Smooth muscle cell (in vitro differentiated cells): ENCODE data around the gene SLC8A1. TPM values are rescaled to one million over a fixed set of nuclear protein-coding genes. Genes with fewer than 3 reads are reported as not detected.

Source experiments
- DNase-seq: peaks from one replicate; lab custom pipeline; 2025; ENCODE audit not compliant: unreplicated experiment; lab: John Stamatoyannopoulos, UW
- H2AFZ ChIP-seq: fragments of 200-600 bp; sonication (generic); 2 replicates; pipeline ENCODE4 v1.6.0; 2016; ENCODE audit warnings: antibody characterized with exemption, low read depth, mild to moderate bottlenecking
- H3F3A ChIP-seq: fragments of 200-600 bp; sonication (generic); 2 replicates; pipeline ENCODE4 v1.6.0; 2017; ENCODE audit warnings: antibody characterized with exemption, low read depth
- H3K27ac ChIP-seq: fragments of 200-600 bp; sonication (generic); 2 replicates; pipeline ENCODE4 v1.5.1; 2016; ENCODE audit warnings: low read depth, mild to moderate bottlenecking
- H3K27me3 ChIP-seq: fragments of 200-600 bp; sonication (generic); 2 replicates; pipeline ENCODE4 v1.6.1; 2016; ENCODE audit warnings: low read depth, mild to moderate bottlenecking
- H3K36me3 ChIP-seq: fragments of 200-600 bp; sonication (generic); 2 replicates; pipeline ENCODE4 v1.5.1; 2016; ENCODE audit warnings: low read depth
- H3K4me1 ChIP-seq: fragments of 200-600 bp; sonication (generic); 2 replicates; pipeline ENCODE4 v1.5.1; 2016; ENCODE audit warnings: low read depth
- H3K4me2 ChIP-seq: fragments of 200-600 bp; sonication (generic); 2 replicates; pipeline ENCODE4 v1.6.0; 2016; ENCODE audit warnings: mild to moderate bottlenecking
- H3K4me3 ChIP-seq: fragments of 200-600 bp; sonication (generic); 2 replicates; pipeline ENCODE4 v1.5.1; 2016; ENCODE audit warnings: mild to moderate bottlenecking
- H3K79me2 ChIP-seq: fragments of 200-600 bp; sonication (generic); 2 replicates; pipeline ENCODE4 v1.6.0; 2016; ENCODE audit warnings: low read depth, mild to moderate bottlenecking
- H3K9ac ChIP-seq: fragments of 200-600 bp; sonication (generic); 2 replicates; pipeline ENCODE4 v1.6.0; 2016; ENCODE audit warnings: low read depth
- H3K9me3 ChIP-seq: fragments of 200-600 bp; sonication (generic); replicated peaks from 2 replicates; pipeline ENCODE4 v1.5.1; 2016; ENCODE audit warnings: low read depth
- H4K20me1 ChIP-seq: fragments of 200-600 bp; sonication (generic); 2 replicates; pipeline ENCODE4 v1.6.0; 2016; ENCODE audit warnings: low read depth
- WGBS: methylation state at CpG from one replicate; pipeline ENCODE4 v1.1.7; 2016; ENCODE audit warnings: low lambda C conversion rate; 5-methylcytosine and 5-hydroxymethylcytosine counted together
- polyA plus RNA-seq: library from polyadenylated mRNA; unstranded; fragments of >200 nt; fragmentation: Nextera tagmentation; extraction: Ambion mirVana; gene quantifications from 2 replicates; pipeline ENCODE4 v1.2.1, GENCODE V29; 2016
- total RNA-seq: library from RNA; depleted of rRNA; stranded (reverse); fragments of >200 nt; gene quantifications from 2 replicates; pipeline ENCODE4 v1.2.3, GENCODE V29; 2014
- TF ChIP-seq, protein P1 (sequence below): fragments of 200-600 bp; sonication (generic); IDR thresholded peaks from 2 replicates; pipeline ENCODE4 v1.5.1; 2017; ENCODE audit warnings: borderline replicate concordance, mild to moderate bottlenecking, antibody characterized with exemption; ENCODE audit not compliant: insufficient read depth, poor library complexity, severe bottlenecking

SLC8A1 gene
- total and polyA plus RNA-seq, 2 experiments from 2014 or later: 1.1 to 5.3 TPM

GRCh38 chr2:40097691-40098385 lies 354.1 kb downstream of the SLC8A1 start:
- Histone ChIP-seq H4K20me1 (no peaks in the 10 kb centered on the region), H3K9ac (no peak overlapping the region), H3K4me3 (no peak overlapping the region), H3K9me3 (no peaks in the 10 kb centered on the region), H3K4me2 (peak overlapping the region; percentile 10), H3K36me3 (no peaks in the 10 kb centered on the region), H3F3A (no peaks in the 10 kb centered on the region), H3K4me1 (peaks cover 36% of the 10 kb centered on the region), H3K27ac (peak overlapping the region; percentile 55), H3K27me3 (no peaks in the 10 kb centered on the region), H3K79me2 (no peaks in the 10 kb centered on the region), H2AFZ (no peak overlapping the region)
- 32% methylated on average over 2 of the region's 2 CpGs for WGBS
- TF ChIP-seq, protein P1, sequence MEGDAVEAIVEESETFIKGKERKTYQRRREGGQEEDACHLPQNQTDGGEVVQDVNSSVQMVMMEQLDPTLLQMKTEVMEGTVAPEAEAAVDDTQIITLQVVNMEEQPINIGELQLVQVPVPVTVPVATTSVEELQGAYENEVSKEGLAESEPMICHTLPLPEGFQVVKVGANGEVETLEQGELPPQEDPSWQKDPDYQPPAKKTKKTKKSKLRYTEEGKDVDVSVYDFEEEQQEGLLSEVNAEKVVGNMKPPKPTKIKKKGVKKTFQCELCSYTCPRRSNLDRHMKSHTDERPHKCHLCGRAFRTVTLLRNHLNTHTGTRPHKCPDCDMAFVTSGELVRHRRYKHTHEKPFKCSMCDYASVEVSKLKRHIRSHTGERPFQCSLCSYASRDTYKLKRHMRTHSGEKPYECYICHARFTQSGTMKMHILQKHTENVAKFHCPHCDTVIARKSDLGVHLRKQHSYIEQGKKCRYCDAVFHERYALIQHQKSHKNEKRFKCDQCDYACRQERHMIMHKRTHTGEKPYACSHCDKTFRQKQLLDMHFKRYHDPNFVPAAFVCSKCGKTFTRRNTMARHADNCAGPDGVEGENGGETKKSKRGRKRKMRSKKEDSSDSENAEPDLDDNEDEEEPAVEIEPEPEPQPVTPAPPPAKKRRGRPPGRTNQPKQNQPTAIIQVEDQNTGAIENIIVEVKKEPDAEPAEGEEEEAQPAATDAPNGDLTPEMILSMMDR: no peak
- DNase-seq: no peak

- Histone ChIP-seq H3K36me3 (no peaks in the 10 kb centered on the region), H3K4me1 (peaks cover 21% of the 10 kb centered on the region), H3K4me3 (no peak overlapping the region), H3F3A (no peaks in the 10 kb centered on the region), H3K79me2 (no peaks in the 10 kb centered on the region), H4K20me1 (no peaks in the 10 kb centered on the region), H3K27me3 (no peaks in the 10 kb centered on the region), H3K27ac (no peak overlapping the region), H3K4me2 (no peak overlapping the region), H3K9me3 (no peaks in the 10 kb centered on the region), H2AFZ (no peak overlapping the region), H3K9ac (no peak overlapping the region)
- TF ChIP-seq, protein P1: no peak
- DNase-seq: no peak
These were observed 355.5 kb downstream of the SLC8A1 start for GRCh38 chr2:40096360-40096759.

DNA sequence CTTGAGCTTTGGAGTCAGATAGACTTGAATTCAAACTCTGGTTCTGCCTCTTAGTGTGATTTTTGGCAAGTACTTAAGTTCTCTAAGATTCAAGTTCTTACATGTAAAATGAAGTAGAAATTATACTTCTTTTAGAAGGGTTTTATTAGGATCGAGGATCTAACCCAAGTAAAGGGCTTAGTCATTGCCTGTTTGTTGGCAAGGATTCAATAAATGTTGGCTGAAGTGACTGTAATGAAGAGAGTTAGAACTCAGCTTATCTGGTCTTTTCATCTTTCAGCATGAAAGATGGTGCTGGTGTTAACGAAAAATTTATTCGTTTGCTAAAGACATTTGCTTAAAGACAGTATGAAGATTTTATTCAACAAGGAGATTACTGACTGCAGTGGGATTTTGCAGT lies 356.9 kb downstream of the SLC8A1 start:
- TF ChIP-seq, protein P1: no peak

GRCh38 chr2:40094451-40094850 lies 357.4 kb downstream of the SLC8A1 start:
- Histone ChIP-seq H3K4me2 (no peak overlapping the region), H4K20me1 (no peaks in the 10 kb centered on the region), H3K9me3 (no peaks in the 10 kb centered on the region), H2AFZ (no peak overlapping the region), H3K4me1 (peaks cover 7% of the 10 kb centered on the region), H3K27ac (no peak overlapping the region), H3K27me3 (no peaks in the 10 kb centered on the region), H3K4me3 (no peak overlapping the region), H3K36me3 (no peaks in the 10 kb centered on the region), H3K79me2 (no peaks in the 10 kb centered on the region), H3F3A (no peaks in the 10 kb centered on the region), H3K9ac (no peak overlapping the region)
- no peak for DNase-seq
- 97% methylated on average over 1 of the region's 1 CpG for WGBS
- TF ChIP-seq, protein P1: no peak

More for the DNA sequence above, 356.9 kb downstream of the SLC8A1 start:
- Histone ChIP-seq H3K79me2 (no peaks in the 10 kb centered on the region), H3K27ac (no peak overlapping the region), H2AFZ (no peak overlapping the region), H3K4me1 (peaks cover 8% of the 10 kb centered on the region), H3K4me2 (no peak overlapping the region), H3K4me3 (no peak overlapping the region), H3K9ac (no peak overlapping the region), H3K36me3 (no peaks in the 10 kb centered on the region), H3K27me3 (no peaks in the 10 kb centered on the region), H3K9me3 (no peaks in the 10 kb centered on the region), H4K20me1 (no peaks in the 10 kb centered on the region), H3F3A (no peaks in the 10 kb centered on the region)
- no peak for DNase-seq
- WGBS: 66% methylated on average over 3 of the region's 3 CpGs
